ENCODE data around the gene UBXN7.

- TF ChIP-seq REST (IDR thresholded peaks at IDR 0.05; ENCODE audit: insufficient read depth in 1 of 2, low read depth in 2 of 2, low read length in 1 of 2) (no peak), CTCF (IDR thresholded peaks at IDR 0.05) (no peak), TCF7L2 (IDR thresholded peaks at IDR 0.05; ENCODE audit: low read depth, low read length) (no peak), SIN3A (IDR thresholded peaks at IDR 0.05; ENCODE audit: borderline replicate concordance, insufficient read depth, low read depth, low read length) (no peak), POLR2AphosphoS5 (IDR thresholded peaks at IDR 0.05; ENCODE audit: low read depth, low read length) (no peak)
These were observed 74.3 kb downstream of the UBXN7 start for GRCh38 chr3:196357905-196358304.
